GM21447 (cell line): ENCODE measurements around the gene RNU1-1.
"Not testable (repeated sequence)": the region's sequence is repeated elsewhere in the genome, so short reads cannot be mapped to it uniquely, and the experiment has no call there.

Experiments
- ATAC-seq: cut with Tn5 transposase; IDR thresholded peaks from one replicate; pipeline ENCODE4 v1.9.1; 2021; ENCODE audit not compliant: unreplicated experiment

Gene RNU1-1

GRCh38 chr1:16514107-16515055, at the start of gene RNU1-1:
Gene RNU1-1 (minus strand): TSS chr1:16514285.
- not testable (repeated sequence) for ATAC-seq

GRCh38 chr1:16561035-16561434, 47.0 kb upstream of the RNU1-1 start:
- not testable (repeated sequence) for ATAC-seq

DNA sequence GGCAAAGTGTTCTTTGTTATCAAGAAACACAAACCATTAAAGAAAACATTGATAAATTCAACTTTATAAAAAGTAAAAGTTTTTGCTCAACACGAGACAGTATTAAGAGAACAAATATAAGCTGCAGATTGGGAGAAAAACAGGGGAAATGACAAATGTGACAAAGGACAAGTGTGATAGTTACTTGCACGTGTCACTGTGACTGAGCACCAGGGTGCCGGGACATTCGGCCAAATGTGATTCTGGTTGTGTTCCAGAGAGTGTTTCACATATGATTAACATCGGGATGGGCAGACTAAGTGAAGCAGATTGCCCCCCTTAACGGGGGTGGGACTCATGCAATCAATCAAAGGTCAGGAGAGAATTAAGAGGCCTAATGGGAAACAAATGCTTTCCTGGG, 46.4 kb upstream of the RNU1-1 start:
- not testable (repeated sequence) for ATAC-seq

DNA sequence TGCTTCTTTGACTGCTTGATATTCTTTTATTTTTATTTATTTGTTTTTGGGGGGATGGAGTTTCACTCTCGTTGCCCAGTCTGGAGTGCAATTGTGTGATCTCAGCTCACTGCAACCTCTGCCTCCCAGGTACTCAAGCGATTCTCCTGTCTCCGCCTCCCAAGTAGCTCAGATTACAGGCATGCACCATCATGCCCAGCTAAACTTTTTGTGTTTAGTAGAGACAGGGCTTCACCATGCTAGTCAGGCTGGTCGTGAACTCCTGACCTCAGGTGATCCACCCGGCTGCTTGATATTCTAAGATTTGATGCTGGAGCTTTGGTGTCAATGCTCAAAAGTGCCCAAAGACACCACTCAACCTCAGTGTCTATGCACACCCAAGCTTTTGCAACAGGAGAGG, 45.6 kb upstream of the RNU1-1 start:
- ATAC-seq: not testable (repeated sequence)

GRCh38 chr1:16557034-16557433, 42.9 kb upstream of the RNU1-1 start:
- not testable (repeated sequence) for ATAC-seq

DNA sequence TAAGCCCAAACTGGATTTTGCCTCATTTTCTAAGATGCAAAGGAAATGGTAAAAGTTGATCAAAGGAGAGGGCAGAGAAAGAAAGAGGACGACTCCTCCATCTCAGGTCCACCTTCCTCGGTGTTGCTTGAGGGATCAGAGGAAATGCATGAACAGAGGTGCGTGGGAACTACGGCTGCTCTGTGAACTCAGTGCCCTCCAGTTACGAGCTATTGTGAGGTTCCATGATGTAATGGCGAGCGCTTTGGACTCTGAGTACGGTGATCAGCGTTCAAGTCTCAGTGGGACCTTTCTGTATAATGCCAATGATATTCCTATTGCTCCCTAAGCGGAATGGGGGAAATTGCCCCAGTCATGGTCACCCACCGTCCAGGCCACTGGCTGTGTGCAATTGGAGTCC, 39.2 kb upstream of the RNU1-1 start:
- not testable (repeated sequence) for ATAC-seq

DNA sequence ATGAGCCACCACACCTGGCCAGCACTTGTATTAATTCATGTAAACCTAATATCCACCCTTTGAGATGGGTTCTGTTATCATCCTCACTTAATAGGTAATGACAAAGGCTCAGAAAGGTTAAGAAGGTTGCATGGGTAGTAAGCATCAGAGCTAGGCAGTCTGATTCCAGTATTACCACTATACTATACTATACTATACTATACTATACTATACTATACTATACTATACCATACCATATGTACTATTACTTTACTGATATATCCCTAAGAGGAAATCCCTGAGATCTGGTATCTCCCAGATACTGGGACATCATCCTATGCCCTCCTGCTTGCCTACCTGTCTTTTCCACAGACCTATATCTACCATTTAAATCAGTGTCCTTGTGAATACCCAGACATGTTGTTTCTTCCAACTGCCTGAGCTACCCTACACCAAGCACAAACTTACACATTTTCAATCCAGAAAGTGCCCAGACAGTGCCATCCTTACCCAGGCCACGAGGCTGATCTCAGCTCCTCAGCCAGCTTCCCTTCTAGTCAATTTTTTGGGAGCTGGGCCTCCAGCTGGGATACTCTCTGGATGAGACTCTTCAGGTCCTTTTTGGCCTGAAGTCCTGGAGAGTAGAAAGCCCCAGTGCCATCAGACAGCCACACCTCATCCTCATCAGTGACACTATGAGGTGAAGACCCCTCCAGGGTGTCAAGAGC, 36.3 kb upstream of the RNU1-1 start:
- not testable (repeated sequence) for ATAC-seq

- not testable (repeated sequence) for ATAC-seq
Measured at GRCh38 chr1:16549545-16549944, 35.5 kb upstream of the RNU1-1 start.

DNA sequence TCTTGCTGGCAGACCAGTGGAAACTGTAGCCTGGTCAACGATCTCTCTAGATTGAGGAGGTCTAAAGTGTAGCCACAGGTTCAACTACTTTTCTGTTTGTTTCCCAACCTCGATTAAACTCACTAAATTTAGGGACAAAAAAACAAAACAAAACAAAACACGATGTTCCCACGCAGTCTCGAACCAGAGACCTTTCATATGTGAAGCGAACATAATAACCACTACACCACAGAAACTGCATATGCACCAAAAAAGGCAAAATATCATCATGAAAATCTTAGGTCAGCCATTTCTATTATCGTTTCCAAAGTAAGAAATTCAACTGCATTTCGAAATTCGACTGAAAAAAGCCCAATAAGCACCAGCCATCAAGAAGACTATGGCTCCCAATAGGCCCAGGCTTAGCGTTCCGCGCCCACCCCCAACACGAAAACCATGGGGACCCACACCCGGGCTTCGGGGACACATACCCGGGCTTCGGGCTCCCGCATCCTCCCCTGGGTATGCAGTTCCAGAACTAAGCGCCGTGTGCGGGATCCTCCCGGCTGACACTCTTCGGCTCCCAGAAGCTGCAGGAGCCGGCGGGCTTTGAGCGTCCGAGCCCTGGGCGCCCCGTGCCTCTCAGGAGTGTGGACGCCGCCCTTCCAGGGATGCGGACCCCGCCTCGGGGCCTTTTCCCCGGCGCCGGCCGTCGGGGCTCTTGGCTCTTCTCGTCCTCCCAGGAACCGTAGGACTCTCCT, 33.6 kb upstream of the RNU1-1 start:
- not testable (repeated sequence) for ATAC-seq

DNA sequence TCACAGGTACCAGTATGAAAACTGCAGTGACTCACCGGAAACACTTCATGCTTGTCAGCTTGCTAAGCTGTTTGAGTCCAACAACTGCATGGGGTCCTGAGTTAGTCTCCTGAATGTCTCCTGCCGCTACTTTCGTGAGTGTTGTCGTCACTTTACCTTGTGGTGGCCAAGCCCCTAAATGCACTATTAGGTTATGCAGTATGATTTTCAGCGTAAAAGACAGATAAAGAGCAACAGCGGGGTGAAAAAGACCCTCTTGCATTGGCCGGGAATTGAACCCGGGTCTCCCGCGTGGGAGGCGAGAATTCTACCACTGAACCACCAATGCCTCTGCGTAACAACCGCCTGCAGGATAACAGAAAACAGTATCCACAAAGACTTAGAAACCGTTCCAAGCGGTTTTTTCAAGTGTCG, 31.6 kb upstream of the RNU1-1 start:
- not testable (repeated sequence) for ATAC-seq

- not testable (repeated sequence) for ATAC-seq
Measured at GRCh38 chr1:16540421-16540893, 26.4 kb upstream of the RNU1-1 start.

DNA sequence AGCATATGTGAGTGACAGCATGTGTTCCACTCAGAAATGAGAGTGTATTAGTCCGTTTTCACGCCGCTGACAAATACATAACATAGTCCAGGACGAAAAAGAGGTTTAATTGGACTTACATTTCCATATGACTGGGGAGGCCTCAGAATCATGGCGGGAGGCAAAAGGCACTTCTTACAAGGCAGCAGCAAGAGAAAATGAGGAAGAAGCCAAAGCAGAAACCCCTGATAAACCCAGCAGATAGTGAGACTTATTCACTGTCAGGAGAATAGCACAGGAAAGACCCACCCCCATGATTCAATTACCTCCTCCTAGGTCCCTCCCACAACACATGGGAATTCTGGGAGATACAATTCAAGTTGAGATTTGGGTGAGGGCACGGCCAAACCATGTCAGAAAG, 23.4 kb upstream of the RNU1-1 start:
- not testable (repeated sequence) for ATAC-seq

GRCh38 chr1:16536796-16537195, 22.7 kb upstream of the RNU1-1 start:
- ATAC-seq: not testable (repeated sequence)

DNA sequence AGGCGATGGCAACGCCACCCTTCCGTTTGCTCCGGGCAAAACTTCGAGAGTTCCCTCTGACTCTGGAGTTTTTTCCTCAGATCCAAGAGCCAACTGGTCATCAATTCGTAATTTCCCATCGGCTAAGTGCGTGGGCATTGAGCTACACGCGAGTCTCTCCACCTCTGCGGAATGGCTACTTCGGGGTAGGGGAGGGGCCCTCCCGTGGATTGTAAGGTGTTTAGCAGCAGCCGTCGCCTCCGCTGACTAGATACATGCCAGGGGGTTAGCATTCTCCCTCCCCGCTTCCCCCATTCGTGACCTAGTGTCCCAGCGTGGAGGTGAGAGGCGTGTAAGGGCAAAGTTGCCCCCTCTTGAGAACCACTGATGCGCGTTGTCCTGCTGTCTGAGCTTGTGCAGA, 21.8 kb upstream of the RNU1-1 start:
- ATAC-seq: not testable (repeated sequence)

- not testable (repeated sequence) for ATAC-seq
Measured at GRCh38 chr1:16535487-16535886, 21.4 kb upstream of the RNU1-1 start.

- ATAC-seq: not testable (repeated sequence)
Measured at GRCh38 chr1:16534829-16535456, 20.9 kb upstream of the RNU1-1 start.

DNA sequence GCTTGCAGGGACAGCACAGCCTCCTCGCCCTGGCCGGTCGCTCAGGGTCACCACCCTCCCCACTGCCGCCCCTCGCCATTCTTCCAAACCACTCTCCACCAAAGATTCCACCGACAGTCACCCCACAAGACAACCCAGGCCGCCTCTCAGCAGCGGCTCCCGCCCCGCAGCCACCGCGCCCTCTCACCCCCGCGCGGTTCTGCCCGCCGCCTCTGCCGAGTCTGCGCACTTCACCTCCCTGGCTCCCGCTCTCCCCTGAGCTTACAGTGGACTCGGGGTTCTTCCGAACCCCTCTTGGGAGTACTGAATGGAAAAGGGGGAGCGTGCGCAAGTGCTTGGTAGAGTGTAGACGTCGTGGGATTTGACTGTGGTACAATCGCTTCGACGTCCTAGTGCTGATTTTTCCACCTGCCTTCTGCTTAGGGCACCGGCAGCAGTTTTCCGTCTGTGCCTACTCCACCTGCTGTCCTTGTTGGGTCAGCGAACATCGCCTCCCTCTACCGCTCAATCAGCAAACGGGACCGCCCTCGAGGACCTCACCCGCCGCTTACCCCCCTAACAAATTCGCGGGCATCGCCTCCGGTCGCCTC, 20.2 kb upstream of the RNU1-1 start:
- ATAC-seq: not testable (repeated sequence)

DNA sequence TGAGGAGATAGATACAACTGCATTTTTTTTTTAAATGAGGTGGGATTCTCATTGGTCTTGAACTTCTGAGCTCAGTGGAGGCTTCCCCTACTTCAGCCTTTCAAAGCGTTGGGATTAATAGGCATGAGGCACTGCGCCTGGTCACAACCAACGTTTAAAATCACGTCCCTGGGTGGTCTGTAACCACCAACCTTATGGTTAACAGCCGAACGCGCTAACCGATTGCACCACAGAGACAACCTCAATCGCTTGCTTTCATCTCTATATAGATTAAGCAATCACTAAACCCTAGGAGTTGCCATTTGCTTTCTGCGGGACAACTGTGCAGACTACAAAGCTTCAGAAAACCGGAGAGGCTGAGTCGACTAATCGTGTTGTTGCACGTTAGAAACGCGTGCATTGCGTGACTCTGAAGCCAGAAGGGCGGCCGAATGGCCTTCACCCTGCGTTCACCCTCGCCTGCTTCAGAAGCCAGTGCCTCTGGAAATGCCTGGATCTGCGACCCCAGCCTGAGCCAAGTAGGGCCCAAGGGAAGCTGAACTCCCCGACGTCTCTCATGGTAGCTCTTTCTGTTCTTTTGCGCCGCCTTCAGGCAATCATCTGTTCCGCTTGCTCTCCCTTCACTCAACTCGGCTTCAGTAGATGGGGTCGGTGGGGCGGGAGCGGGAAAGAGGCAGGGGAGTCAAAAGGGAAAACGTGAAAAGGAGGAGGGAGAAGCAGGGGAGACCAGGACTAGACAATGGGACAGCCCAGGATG, 18.3 kb upstream of the RNU1-1 start:
- ATAC-seq: not testable (repeated sequence)

GRCh38 chr1:16528338-16528737, 14.3 kb upstream of the RNU1-1 start:
- not testable (repeated sequence) for ATAC-seq
